ENCODE measurements around the gene NOTCH4.

NOTCH4 gene

GRCh38 chr6:32210191-32210601 is 13.7 kb downstream of the NOTCH4 start:
- POLR2A ChIA-PET: no interaction called here
- CTCF ChIA-PET: no interaction called here

GRCh38 chr6:32208996-32209395 is 14.9 kb downstream of the NOTCH4 start:
- POLR2A ChIA-PET: no interaction called here
- no peak for TF ChIP-seq TARDBP (IDR thresholded peaks at IDR 0.05)
- no peak for TF ChIP-seq LEF1 (IDR thresholded peaks at IDR 0.05; ENCODE audit: borderline replicate concordance)
- no peak for TF ChIP-seq ELF4 (IDR thresholded peaks at IDR 0.05)
- no peak for TF ChIP-seq NFRKB (IDR thresholded peaks at IDR 0.05)
- TF ChIP-seq FOXA1 (IDR thresholded peaks at IDR 0.05): no peak
- no peak for TF ChIP-seq BHLHE40 (IDR thresholded peaks at IDR 0.05; ENCODE audit: borderline replicate concordance)
- TF ChIP-seq CTBP1 (IDR thresholded peaks at IDR 0.05; ENCODE audit: borderline replicate concordance): no peak
- no peak for TF ChIP-seq ZNF384 (IDR thresholded peaks at IDR 0.05)
- no peak for TF ChIP-seq SUZ12 (IDR thresholded peaks at IDR 0.05)
- no peak for TF ChIP-seq SP1 (IDR thresholded peaks at IDR 0.05)
- no peak for TF ChIP-seq ARNT (IDR thresholded peaks at IDR 0.05)
- TF ChIP-seq HDGF (IDR thresholded peaks at IDR 0.05; ENCODE audit: borderline replicate concordance): no peak
- TF ChIP-seq PKNOX1 (IDR thresholded peaks at IDR 0.05): no peak
- no peak for TF ChIP-seq FOXK2 (IDR thresholded peaks at IDR 0.05)
- CTCF ChIA-PET: no interaction called here
- DNase-seq (ENCODE audit: extremely low spot score): no peak

More at GRCh38 chr6:32210191-32210601, 13.7 kb downstream of the NOTCH4 start:
- no peak for DNase-seq (ENCODE audit: extremely low spot score)
- TF ChIP-seq FOXM1 (IDR thresholded peaks at IDR 0.05; ENCODE audit: borderline replicate concordance) (no peak), ARNT (IDR thresholded peaks at IDR 0.05) (no peak), ELF4 (IDR thresholded peaks at IDR 0.05) (no peak), SUZ12 (IDR thresholded peaks at IDR 0.05) (no peak), SP1 (IDR thresholded peaks at IDR 0.05) (no peak), ZNF384 (IDR thresholded peaks at IDR 0.05) (no peak)

- ChIA-PET CTCF (no interaction called here), POLR2A (no interaction called here)
- TF ChIP-seq ARNT (IDR thresholded peaks at IDR 0.05) (no peak), FOXK2 (IDR thresholded peaks at IDR 0.05) (no peak), NFRKB (IDR thresholded peaks at IDR 0.05) (no peak), PKNOX1 (IDR thresholded peaks at IDR 0.05) (no peak), BHLHE40 (IDR thresholded peaks at IDR 0.05; ENCODE audit: borderline replicate concordance) (no peak), SP1 (IDR thresholded peaks at IDR 0.05) (no peak), FOXM1 (IDR thresholded peaks at IDR 0.05; ENCODE audit: borderline replicate concordance) (no peak), ELF4 (IDR thresholded peaks at IDR 0.05) (no peak), CTBP1 (IDR thresholded peaks at IDR 0.05; ENCODE audit: borderline replicate concordance) (no peak), L3MBTL2 (conservative IDR thresholded peaks at IDR 0.05) (no peak), LEF1 (IDR thresholded peaks at IDR 0.05; ENCODE audit: borderline replicate concordance) (no peak), HDGF (IDR thresholded peaks at IDR 0.05; ENCODE audit: borderline replicate concordance) (no peak), ZNF384 (IDR thresholded peaks at IDR 0.05) (no peak), SUZ12 (IDR thresholded peaks at IDR 0.05) (no peak), TARDBP (IDR thresholded peaks at IDR 0.05) (no peak), FOXA1 (IDR thresholded peaks at IDR 0.05) (no peak)
- DNase-seq (ENCODE audit: extremely low spot score): no peak
Observed at GRCh38 chr6:32204268-32204715, 19.6 kb downstream of the NOTCH4 start.

GRCh38 chr6:32203426-32204267 is 20.2 kb downstream of the NOTCH4 start:
- ChIA-PET POLR2A (interaction anchor here (1.3 to 1.6 kb wide), 2 partner anchors 13 to 26 kb away, joined by 3 to 4 read pairs; no protein-coding TSS in a partner anchor), CTCF (no interaction called here)
- DNase-seq (ENCODE audit: extremely low spot score): no peak
- no peak for TF ChIP-seq ZNF384 (IDR thresholded peaks at IDR 0.05)
- no peak for TF ChIP-seq L3MBTL2 (conservative IDR thresholded peaks at IDR 0.05)
- no peak for TF ChIP-seq SUZ12 (IDR thresholded peaks at IDR 0.05)
- TF ChIP-seq ELF4 (IDR thresholded peaks at IDR 0.05): no peak
- no peak for TF ChIP-seq TARDBP (IDR thresholded peaks at IDR 0.05)
- no peak for TF ChIP-seq BHLHE40 (IDR thresholded peaks at IDR 0.05; ENCODE audit: borderline replicate concordance)
- TF ChIP-seq CTBP1 (IDR thresholded peaks at IDR 0.05; ENCODE audit: borderline replicate concordance): no peak

- ChIA-PET POLR2A (interaction anchor here (1.6 kb wide), 1 partner anchor 25 kb away, joined by 4 read pairs; no protein-coding TSS in a partner anchor), CTCF (no interaction called here)
- no peak for TF ChIP-seq NFRKB (IDR thresholded peaks at IDR 0.05)
- TF ChIP-seq ARNT (IDR thresholded peaks at IDR 0.05): no peak
- no peak for TF ChIP-seq SP1 (IDR thresholded peaks at IDR 0.05)
- no peak for TF ChIP-seq ELF4 (IDR thresholded peaks at IDR 0.05)
- no peak for TF ChIP-seq FOXM1 (IDR thresholded peaks at IDR 0.05; ENCODE audit: borderline replicate concordance)
- no peak for TF ChIP-seq HDGF (IDR thresholded peaks at IDR 0.05; ENCODE audit: borderline replicate concordance)
- DNase-seq (ENCODE audit: extremely low spot score): no peak
Observed at GRCh38 chr6:32202186-32202585, 21.7 kb downstream of the NOTCH4 start.

GRCh38 chr6:32200711-32201475 is 23.0 kb downstream of the NOTCH4 start:
- ChIA-PET POLR2A (no interaction called here), CTCF (no interaction called here)
- no peak for TF ChIP-seq ARNT (IDR thresholded peaks at IDR 0.05)
- no peak for TF ChIP-seq SP1 (IDR thresholded peaks at IDR 0.05)
- no peak for TF ChIP-seq FOXM1 (IDR thresholded peaks at IDR 0.05; ENCODE audit: borderline replicate concordance)
- no peak for TF ChIP-seq ELF4 (IDR thresholded peaks at IDR 0.05)
- TF ChIP-seq ZNF384 (IDR thresholded peaks at IDR 0.05): no peak
- no peak for DNase-seq (ENCODE audit: extremely low spot score)
